PC-3 (cell line): ENCODE data around the gene HTR2A.

ENCODE experiments used
- EZH2 ChIP-seq: fragments of 300-600 bp; sonication (generic); IDR thresholded peaks from one replicate; pipeline ENCODE4 v1.6.1; 2017; ENCODE audit warnings: antibody characterized with exemption, mild to moderate bottlenecking, low read length; ENCODE audit not compliant: unreplicated experiment
- EZH2phosphoT487 ChIP-seq: fragments of 300-600 bp; sonication (generic); IDR thresholded peaks from 2 replicates; pipeline ENCODE4 v1.6.1; 2018; ENCODE audit warnings: mild to moderate bottlenecking, antibody characterized with exemption, low read length, borderline replicate concordance
- TF ChIP-seq, protein P1 (sequence below): fragments of 300-600 bp; sonication (generic); conservative IDR thresholded peaks from 2 replicates; pipeline ENCODE4 v1.5.1; 2017; ENCODE audit warnings: antibody characterized with exemption, low read depth, mild to moderate bottlenecking, low read length

DNA sequence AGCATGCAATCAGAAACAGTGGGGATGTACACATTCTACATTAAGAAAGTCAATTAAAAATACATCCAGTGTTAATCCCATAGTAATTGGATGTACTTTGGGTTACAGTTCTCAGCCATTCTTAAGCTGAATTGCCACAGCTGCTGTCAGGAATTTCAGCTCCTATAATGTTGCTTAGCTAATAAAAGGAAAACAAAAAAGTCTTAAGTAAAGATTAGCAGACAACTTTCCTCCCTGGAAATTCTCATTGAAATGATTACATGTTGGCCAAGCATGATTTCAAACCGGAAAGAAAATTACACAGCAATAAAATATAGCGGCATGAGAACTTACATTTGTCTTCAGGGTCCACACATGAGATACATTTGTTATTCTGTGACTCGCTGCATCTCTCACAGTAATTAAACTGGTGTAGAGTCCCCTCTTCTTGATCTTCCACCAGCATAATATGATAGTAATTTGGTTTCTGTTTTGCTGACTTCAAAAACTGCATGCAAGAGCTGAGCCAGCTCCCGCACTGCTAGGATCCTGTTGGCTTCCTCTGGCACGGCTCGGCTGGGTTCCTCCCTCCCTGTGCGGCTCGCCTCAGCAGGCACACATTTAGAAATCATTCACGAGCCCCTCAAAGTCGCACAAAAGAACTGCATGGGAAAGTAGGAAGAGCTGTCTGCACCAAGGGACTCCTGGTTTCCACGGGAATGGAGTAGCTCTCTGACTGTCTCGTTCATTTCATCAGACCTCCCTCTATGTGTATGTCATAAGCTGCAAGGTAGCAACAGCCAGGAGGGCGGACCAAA, at the start of gene HTR2A:
- TF ChIP-seq, protein P1, sequence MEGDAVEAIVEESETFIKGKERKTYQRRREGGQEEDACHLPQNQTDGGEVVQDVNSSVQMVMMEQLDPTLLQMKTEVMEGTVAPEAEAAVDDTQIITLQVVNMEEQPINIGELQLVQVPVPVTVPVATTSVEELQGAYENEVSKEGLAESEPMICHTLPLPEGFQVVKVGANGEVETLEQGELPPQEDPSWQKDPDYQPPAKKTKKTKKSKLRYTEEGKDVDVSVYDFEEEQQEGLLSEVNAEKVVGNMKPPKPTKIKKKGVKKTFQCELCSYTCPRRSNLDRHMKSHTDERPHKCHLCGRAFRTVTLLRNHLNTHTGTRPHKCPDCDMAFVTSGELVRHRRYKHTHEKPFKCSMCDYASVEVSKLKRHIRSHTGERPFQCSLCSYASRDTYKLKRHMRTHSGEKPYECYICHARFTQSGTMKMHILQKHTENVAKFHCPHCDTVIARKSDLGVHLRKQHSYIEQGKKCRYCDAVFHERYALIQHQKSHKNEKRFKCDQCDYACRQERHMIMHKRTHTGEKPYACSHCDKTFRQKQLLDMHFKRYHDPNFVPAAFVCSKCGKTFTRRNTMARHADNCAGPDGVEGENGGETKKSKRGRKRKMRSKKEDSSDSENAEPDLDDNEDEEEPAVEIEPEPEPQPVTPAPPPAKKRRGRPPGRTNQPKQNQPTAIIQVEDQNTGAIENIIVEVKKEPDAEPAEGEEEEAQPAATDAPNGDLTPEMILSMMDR = no peak
- no peak for TF ChIP-seq EZH2
- no peak for TF ChIP-seq EZH2phosphoT487
